Measurements from ENCODE around the gene USHBP1. TPM values are rescaled to one million over a fixed set of nuclear protein-coding genes. Genes with fewer than 3 reads are reported as not detected.

USHBP1 gene
- total RNA-seq, 4 donors from 2014 or later: 0.79 to 1.2 (median 0.96) TPM; not detected in 1

DNA sequence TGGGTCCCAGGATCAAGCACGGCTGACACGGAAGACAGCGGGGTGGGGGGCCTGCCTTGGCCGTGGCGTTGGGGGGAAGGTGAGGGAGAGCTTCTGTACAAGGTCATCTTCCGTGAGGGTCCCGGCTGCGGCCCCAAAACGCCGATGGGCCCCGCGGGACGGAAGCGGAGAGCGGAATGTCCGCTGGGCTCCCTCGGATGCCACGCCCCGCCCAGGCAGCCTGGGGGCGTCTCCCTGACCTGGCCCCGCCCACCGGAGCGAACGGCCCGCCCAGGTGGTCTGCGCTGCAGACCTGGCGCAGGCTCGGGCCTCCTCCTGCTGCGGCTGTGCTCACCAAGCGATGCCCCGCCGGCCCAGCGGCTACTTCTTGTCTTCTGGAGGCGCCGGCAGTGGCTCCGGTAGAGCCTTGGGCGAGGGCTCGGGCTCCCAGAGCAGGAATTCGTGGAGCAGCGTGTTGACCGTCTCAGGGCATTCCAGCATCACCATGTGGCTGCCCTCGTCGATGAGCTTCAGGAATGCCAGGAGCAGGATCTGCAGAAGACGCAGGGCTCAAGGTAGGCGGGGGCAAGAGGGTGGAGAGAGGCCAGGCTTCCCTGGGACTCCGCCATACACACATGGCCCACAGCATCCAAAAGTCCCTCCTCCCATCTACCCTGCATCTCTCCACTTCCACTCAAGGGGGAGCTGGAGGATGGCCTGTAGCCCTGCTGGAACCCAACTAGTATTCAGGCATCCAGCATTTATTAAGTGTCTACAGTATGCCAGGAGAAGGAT, 27.9 kb upstream of the USHBP1 start:
- TF ChIP-seq POLR2A (IDR thresholded peaks at IDR 0.05) (peak; percentile 52), POLR2AphosphoS5 (IDR thresholded peaks at IDR 0.05) (no peak), EP300 (IDR thresholded peaks at IDR 0.05; ENCODE audit: low read depth) (no peak)
- TF ChIP-seq, protein P1, sequence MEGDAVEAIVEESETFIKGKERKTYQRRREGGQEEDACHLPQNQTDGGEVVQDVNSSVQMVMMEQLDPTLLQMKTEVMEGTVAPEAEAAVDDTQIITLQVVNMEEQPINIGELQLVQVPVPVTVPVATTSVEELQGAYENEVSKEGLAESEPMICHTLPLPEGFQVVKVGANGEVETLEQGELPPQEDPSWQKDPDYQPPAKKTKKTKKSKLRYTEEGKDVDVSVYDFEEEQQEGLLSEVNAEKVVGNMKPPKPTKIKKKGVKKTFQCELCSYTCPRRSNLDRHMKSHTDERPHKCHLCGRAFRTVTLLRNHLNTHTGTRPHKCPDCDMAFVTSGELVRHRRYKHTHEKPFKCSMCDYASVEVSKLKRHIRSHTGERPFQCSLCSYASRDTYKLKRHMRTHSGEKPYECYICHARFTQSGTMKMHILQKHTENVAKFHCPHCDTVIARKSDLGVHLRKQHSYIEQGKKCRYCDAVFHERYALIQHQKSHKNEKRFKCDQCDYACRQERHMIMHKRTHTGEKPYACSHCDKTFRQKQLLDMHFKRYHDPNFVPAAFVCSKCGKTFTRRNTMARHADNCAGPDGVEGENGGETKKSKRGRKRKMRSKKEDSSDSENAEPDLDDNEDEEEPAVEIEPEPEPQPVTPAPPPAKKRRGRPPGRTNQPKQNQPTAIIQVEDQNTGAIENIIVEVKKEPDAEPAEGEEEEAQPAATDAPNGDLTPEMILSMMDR (IDR thresholded peaks at IDR 0.05): peak; percentile 62 to 83 (median 70)
- in situ Hi-C loops (cut with MboI; ENCODE audit: low pct_ligation_motif_present in 1 of 4, low pct_unique_long_range_greater_than_20kb in 1 of 4, low sequenced_read_pairs in 3 of 4): loop anchor here in 2 of 4 donors (25.0 kb wide), 2 partner anchors 230 to 530 kb away; no protein-coding TSS in a partner anchor
- H3K27me3 ChIP-seq: no peaks in the 10 kb centered on the region
- H3K27ac ChIP-seq: peak overlapping the region; percentile 62 to 90 (median 82)
- H3K4me3 ChIP-seq: peak overlapping the region; percentile 36 to 61 (median 50)
- peak; percentile 85 for DNase-seq
- intact Hi-C loops (cut with DNase I; ENCODE audit: low total_unique reads): no loop called here
- WGBS, 2 donors (ENCODE audit: low coverage in 1 of 2): 0% methylated on average over 35 of the region's 46 CpGs; no CpG with 5 or more reads in 1 of the 2 donors
- peaks cover 0 to 14% (median 9%) of the 10 kb centered on the region in 4 donors for H3K4me1 ChIP-seq
- H3K9me3 ChIP-seq: no peaks in the 10 kb centered on the region
- H3K36me3 ChIP-seq: no peaks in the 10 kb centered on the region

GRCh38 chr19:17289489-17289888, 24.9 kb upstream of the USHBP1 start:
- Histone ChIP-seq H3K36me3 (no peaks in the 10 kb centered on the region), H3K4me1 (peaks cover 0 to 14% (median 9%) of the 10 kb centered on the region in 4 donors), H3K27ac (no peak overlapping the region), H3K27me3 (no peaks in the 10 kb centered on the region), H3K9me3 (no peaks in the 10 kb centered on the region), H3K4me3 (no peak overlapping the region)
- in situ Hi-C loops (cut with MboI; ENCODE audit: low pct_ligation_motif_present in 1 of 4, low pct_unique_long_range_greater_than_20kb in 1 of 4, low sequenced_read_pairs in 3 of 4) (loop anchor here (10.0 to 25.0 kb wide), 5 partner anchors 75 to 527 kb away; partner anchors contain the start of gene USE1 (in 1 of the 4)), intact Hi-C loops (cut with DNase I; ENCODE audit: low total_unique reads) (no loop called here)
- no peak for TF ChIP-seq POLR2A (IDR thresholded peaks at IDR 0.05)
- TF ChIP-seq POLR2AphosphoS5 (IDR thresholded peaks at IDR 0.05): no peak
- TF ChIP-seq, protein P1 (IDR thresholded peaks at IDR 0.05): peak in 1 of 5 experiments; percentile 9
- 19 to 73% methylated on average over 3 to 22 of the region's 22 CpGs for WGBS, 2 donors (ENCODE audit: low coverage in 1 of 2)
- DNase-seq: peak; percentile 71

DNA sequence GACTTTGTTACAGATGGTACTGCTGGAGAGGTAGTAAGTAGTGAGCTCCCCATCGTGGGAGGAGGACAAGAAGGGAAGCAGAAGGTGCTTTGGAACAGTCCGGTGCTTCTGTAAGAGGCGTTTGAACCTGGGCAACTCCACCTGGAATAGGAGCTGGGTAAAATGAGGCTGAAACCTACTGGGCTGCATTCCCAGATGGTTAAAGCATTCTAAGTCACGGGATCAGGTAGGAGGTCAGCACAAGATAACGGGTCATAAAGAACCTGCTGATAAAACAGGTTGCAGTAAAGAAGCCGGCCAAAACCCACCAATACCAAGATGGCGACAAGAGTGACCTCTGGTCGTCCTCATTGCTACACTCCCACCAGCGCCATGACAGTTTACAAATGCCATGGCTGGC, 22.2 kb upstream of the USHBP1 start:
- no peak for TF ChIP-seq POLR2AphosphoS5 (IDR thresholded peaks at IDR 0.05)
- TF ChIP-seq POLR2A (IDR thresholded peaks at IDR 0.05): no peak
- TF ChIP-seq, protein P1 (IDR thresholded peaks at IDR 0.05): no peak
- no peak for TF ChIP-seq EP300 (IDR thresholded peaks at IDR 0.05; ENCODE audit: low read depth)
- H3K36me3 ChIP-seq: no peaks in the 10 kb centered on the region
- DNase-seq: no peak
- WGBS, 2 donors (ENCODE audit: low coverage in 1 of 2): 66% methylated on average over 9 of the region's 9 CpGs; no CpG with 5 or more reads in 1 of the 2 donors
- no peak overlapping the region for H3K4me3 ChIP-seq
- H3K27me3 ChIP-seq: peaks cover 8% of the 10 kb centered on the region
- intact Hi-C loops (cut with DNase I; ENCODE audit: low total_unique reads): no loop called here
- H3K9me3 ChIP-seq: no peaks in the 10 kb centered on the region
- peaks cover 8 to 16% (median 12%) of the 10 kb centered on the region in 4 donors for H3K4me1 ChIP-seq
- H3K27ac ChIP-seq: no peak overlapping the region
- in situ Hi-C loops (cut with MboI; ENCODE audit: low pct_ligation_motif_present in 1 of 4, low pct_unique_long_range_greater_than_20kb in 1 of 4, low sequenced_read_pairs in 3 of 4): loop anchor here (10.0 to 25.0 kb wide), 5 partner anchors 72 to 524 kb away; partner anchors contain the start of gene USE1 (in 1 of the 4)

DNA sequence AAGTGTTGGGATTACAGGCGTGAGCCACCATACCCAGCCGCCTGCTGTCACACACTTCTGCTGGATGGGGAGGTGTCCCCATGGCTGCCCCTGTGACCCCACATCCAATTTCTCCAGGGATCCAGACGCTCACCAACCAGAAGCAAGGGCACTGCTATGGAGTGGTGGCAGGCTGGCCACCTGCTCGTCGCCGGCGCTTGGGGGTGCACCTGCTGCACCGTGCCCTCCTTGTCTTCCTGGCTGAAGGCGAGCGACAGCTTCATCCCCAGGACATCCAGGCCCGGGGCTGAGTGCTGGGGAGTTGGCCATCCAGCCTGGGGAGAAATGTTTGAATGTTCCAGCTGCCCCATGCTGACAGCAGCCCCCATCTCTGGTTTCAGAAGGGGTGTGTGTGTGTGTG, 21.7 kb upstream of the USHBP1 start:
- no peaks in the 10 kb centered on the region for H3K36me3 ChIP-seq
- no peak for TF ChIP-seq POLR2AphosphoS5 (IDR thresholded peaks at IDR 0.05)
- TF ChIP-seq, protein P1 (IDR thresholded peaks at IDR 0.05): no peak
- no peak for TF ChIP-seq POLR2A (IDR thresholded peaks at IDR 0.05)
- no peak for TF ChIP-seq EP300 (IDR thresholded peaks at IDR 0.05; ENCODE audit: low read depth)
- DNase-seq: no peak
- 90% methylated on average over 11 of the region's 11 CpGs; no CpG with 5 or more reads in 1 of the 2 donors for WGBS, 2 donors (ENCODE audit: low coverage in 1 of 2)
- no peak overlapping the region for H3K4me3 ChIP-seq
- H3K27me3 ChIP-seq: peaks cover 13% of the 10 kb centered on the region
- no peaks in the 10 kb centered on the region for H3K9me3 ChIP-seq
- intact Hi-C loops (cut with DNase I; ENCODE audit: low total_unique reads) (no loop called here), in situ Hi-C loops (cut with MboI; ENCODE audit: low pct_ligation_motif_present in 1 of 4, low pct_unique_long_range_greater_than_20kb in 1 of 4, low sequenced_read_pairs in 3 of 4) (loop anchor here (10.0 to 25.0 kb wide), 5 partner anchors 71 to 524 kb away; partner anchors contain the start of gene USE1 (in 1 of the 4))
- peaks cover 12 to 21% (median 17%) of the 10 kb centered on the region in 4 donors for H3K4me1 ChIP-seq
- H3K27ac ChIP-seq: no peak overlapping the region

Data from transverse colon (tissue), 4 donors.